Inferior parietal cortex (tissue), 1 donor: Measurements from ENCODE around the gene PI4KA.
A peak's percentile ranks its signal among the peaks of the same experiment; 100 is the strongest.
"Not testable (repeated sequence)": the region's sequence is repeated elsewhere in the genome, so short reads cannot be mapped to it uniquely, and the experiment has no call there.

Experiments
- DNase-seq: peaks from one replicate; pipeline ENCODE4 v3.0.0-alpha.2; 2016; ENCODE audit errors: extremely low spot score

The PI4KA gene

GRCh38 chr22:20724676-20725454, 133.7 kb downstream of the PI4KA start:
- no peak for DNase-seq

- DNase-seq: no peak
Observed at GRCh38 chr22:20721409-20722218, 137.0 kb downstream of the PI4KA start.

- no peak for DNase-seq
Observed at GRCh38 chr22:20720692-20721408, 137.8 kb downstream of the PI4KA start.

- DNase-seq: not testable (repeated sequence)
Observed at GRCh38 chr22:20718727-20719126, 139.9 kb downstream of the PI4KA start.

- DNase-seq: not testable (repeated sequence)
Observed at GRCh38 chr22:20717981-20718380, 140.6 kb downstream of the PI4KA start.

- DNase-seq: not testable (repeated sequence)
Observed at GRCh38 chr22:20717213-20717866, 141.3 kb downstream of the PI4KA start.

- not testable (repeated sequence) for DNase-seq
Observed at GRCh38 chr22:20713116-20713515, 145.5 kb downstream of the PI4KA start.

- DNase-seq: not testable (repeated sequence)
Observed at GRCh38 chr22:20709966-20710365, 148.6 kb downstream of the PI4KA start.

GRCh38 chr22:20707549-20708118, 151.0 kb downstream of the PI4KA start:
- DNase-seq: not testable (repeated sequence)

- DNase-seq: not testable (repeated sequence)
Observed at GRCh38 chr22:20703816-20704609, 154.6 kb downstream of the PI4KA start.

- DNase-seq: not testable (repeated sequence)
Observed at GRCh38 chr22:20703414-20703806, 155.2 kb downstream of the PI4KA start.

- peak; percentile 77 for DNase-seq
Observed at GRCh38 chr22:20702546-20703413, 155.8 kb downstream of the PI4KA start.

- DNase-seq: not testable (repeated sequence)
Observed at GRCh38 chr22:20702175-20702545, 156.5 kb downstream of the PI4KA start.

GRCh38 chr22:20701680-20702136, 156.9 kb downstream of the PI4KA start:
- not testable (repeated sequence) for DNase-seq

GRCh38 chr22:20700347-20700746, 158.3 kb downstream of the PI4KA start:
- DNase-seq: not testable (repeated sequence)

- not testable (repeated sequence) for DNase-seq
Observed at GRCh38 chr22:20699856-20700255, 158.8 kb downstream of the PI4KA start.

GRCh38 chr22:20697481-20698113, 161.0 kb downstream of the PI4KA start:
- peak; percentile 77 for DNase-seq

GRCh38 chr22:20696056-20696455, 162.6 kb downstream of the PI4KA start:
- DNase-seq: not testable (repeated sequence)

- not testable (repeated sequence) for DNase-seq
Observed at GRCh38 chr22:20695205-20695604, 163.4 kb downstream of the PI4KA start.
